ENCODE data around the gene RAB31. TPM values are rescaled to one million over a fixed set of nuclear protein-coding genes. Genes with fewer than 3 reads are reported as not detected.

The RAB31 gene
- total RNA-seq, 2 donors from 2014 or later, result 0.36 to 0.99 TPM

- H3K9me3 Mint-ChIP-seq, result no peaks in the 10 kb centered on the region
- H3K27ac Mint-ChIP-seq, result no peak overlapping the region
- peaks cover 0 to 5% of the 10 kb centered on the region in 2 donors for H3K36me3 Mint-ChIP-seq
- ATAC-seq (no peak), DNase-seq (ENCODE audit: low spot score in 2 of 2) (no peak)
Observed at GRCh38 chr18:9706081-9706935, 1.8 kb upstream of the RAB31 start.

- Mint-ChIP-seq H3K36me3 (peaks cover 0 to 5% of the 10 kb centered on the region in 2 donors), H3K27ac (peak overlapping the region in 1 of 2 donors; percentile 34), H3K9me3 (no peaks in the 10 kb centered on the region)
- no peak for ATAC-seq
- DNase-seq (ENCODE audit: low spot score in 2 of 2), result no peak
Observed at GRCh38 chr18:9707381-9708056, 582 bp upstream of the RAB31 start.

GRCh38 chr18:9708434-9709303 lies 568 bp downstream of the RAB31 start:
- Mint-ChIP-seq H3K27ac (no peak overlapping the region), H3K9me3 (no peaks in the 10 kb centered on the region), H3K36me3 (peaks cover 0 to 5% of the 10 kb centered on the region in 2 donors)
- DNase-seq (ENCODE audit: low spot score in 2 of 2), result no peak
- ATAC-seq, result no peak

GRCh38 chr18:9709304-9709877 lies 1.3 kb downstream of the RAB31 start:
- no peak for DNase-seq (ENCODE audit: low spot score in 2 of 2)
- H3K27ac Mint-ChIP-seq, result no peak overlapping the region
- H3K9me3 Mint-ChIP-seq, result no peaks in the 10 kb centered on the region
- ATAC-seq, result no peak
- peaks cover 0 to 5% of the 10 kb centered on the region in 2 donors for H3K36me3 Mint-ChIP-seq

- Mint-ChIP-seq H3K9me3 (no peaks in the 10 kb centered on the region), H3K27ac (no peak overlapping the region), H3K36me3 (peaks cover 0 to 5% of the 10 kb centered on the region in 2 donors)
- ATAC-seq (no peak), DNase-seq (ENCODE audit: low spot score in 2 of 2) (no peak)
Observed at GRCh38 chr18:9710037-9710436, 1.9 kb downstream of the RAB31 start.

GRCh38 chr18:9711361-9712129 lies 3.4 kb downstream of the RAB31 start:
- no peaks in the 10 kb centered on the region for H3K9me3 Mint-ChIP-seq
- ATAC-seq (peak; percentile 67 to 85), DNase-seq (ENCODE audit: low spot score in 2 of 2) (peak in 1 of 2 donors; percentile 35)
- H3K36me3 Mint-ChIP-seq, result peaks cover 0 to 5% of the 10 kb centered on the region in 2 donors
- H3K27ac Mint-ChIP-seq, result peak overlapping the region in 1 of 2 donors; percentile 20

GRCh38 chr18:9712130-9712577 lies 4.1 kb downstream of the RAB31 start:
- no peaks in the 10 kb centered on the region for H3K9me3 Mint-ChIP-seq
- H3K27ac Mint-ChIP-seq, result no peak overlapping the region
- no peak for ATAC-seq
- peaks cover 0 to 5% of the 10 kb centered on the region in 2 donors for H3K36me3 Mint-ChIP-seq
- DNase-seq (ENCODE audit: low spot score in 2 of 2), result no peak

- H3K27ac Mint-ChIP-seq, result no peak overlapping the region
- H3K9me3 Mint-ChIP-seq, result no peaks in the 10 kb centered on the region
- H3K36me3 Mint-ChIP-seq, result peaks cover 0 to 5% of the 10 kb centered on the region in 2 donors
- DNase-seq (ENCODE audit: low spot score in 2 of 2), result no peak
- ATAC-seq, result no peak
Observed at GRCh38 chr18:9712611-9713010, 4.5 kb downstream of the RAB31 start.

- Mint-ChIP-seq H3K27ac (no peak overlapping the region), H3K9me3 (no peaks in the 10 kb centered on the region), H3K36me3 (no peaks in the 10 kb centered on the region)
- DNase-seq (ENCODE audit: low spot score in 2 of 2) (no peak), ATAC-seq (no peak)
Observed at GRCh38 chr18:9714266-9715087, 6.4 kb downstream of the RAB31 start.

GRCh38 chr18:9715088-9715343 lies 6.9 kb downstream of the RAB31 start:
- no peak for ATAC-seq
- no peaks in the 10 kb centered on the region for H3K9me3 Mint-ChIP-seq
- H3K36me3 Mint-ChIP-seq, result no peaks in the 10 kb centered on the region
- no peak for DNase-seq (ENCODE audit: low spot score in 2 of 2)
- no peak overlapping the region for H3K27ac Mint-ChIP-seq

- DNase-seq (ENCODE audit: low spot score in 2 of 2), result no peak
- no peak for ATAC-seq
- H3K9me3 Mint-ChIP-seq, result no peaks in the 10 kb centered on the region
- no peak overlapping the region for H3K27ac Mint-ChIP-seq
- no peaks in the 10 kb centered on the region for H3K36me3 Mint-ChIP-seq
Observed at GRCh38 chr18:9715978-9716774, 8.1 kb downstream of the RAB31 start.

- no peaks in the 10 kb centered on the region for H3K9me3 Mint-ChIP-seq
- ATAC-seq, result no peak
- no peaks in the 10 kb centered on the region for H3K36me3 Mint-ChIP-seq
- DNase-seq (ENCODE audit: low spot score in 2 of 2), result no peak
- no peak overlapping the region for H3K27ac Mint-ChIP-seq
Observed at GRCh38 chr18:9716780-9717563, 8.9 kb downstream of the RAB31 start.

- Mint-ChIP-seq H3K27ac (no peak overlapping the region), H3K9me3 (no peaks in the 10 kb centered on the region), H3K36me3 (no peaks in the 10 kb centered on the region)
- no peak for ATAC-seq
- DNase-seq (ENCODE audit: low spot score in 2 of 2), result no peak
Observed at GRCh38 chr18:9719421-9719981, 11.4 kb downstream of the RAB31 start.

GRCh38 chr18:9720327-9720726 lies 12.2 kb downstream of the RAB31 start:
- no peaks in the 10 kb centered on the region for H3K9me3 Mint-ChIP-seq
- no peak for ATAC-seq
- no peak overlapping the region for H3K27ac Mint-ChIP-seq
- DNase-seq (ENCODE audit: low spot score in 2 of 2), result no peak
- H3K36me3 Mint-ChIP-seq, result no peaks in the 10 kb centered on the region
